Activated CD4-positive, alpha-beta T cell treated with anti-CD3 and anti-CD28 coated beads for 48 hours (primary cell): ENCODE results near the gene FBN1.
A peak's percentile ranks its signal among the peaks of the same experiment; 100 is the strongest.

Experiments
- DNase-seq: peaks from one replicate; pipeline ENCODE4 v3.0.0-alpha.2; 2020

FBN1 gene

GRCh38 chr15:48462688-48463087 lies 182.8 kb downstream of the FBN1 start:
- DNase-seq: no peak

- no peak for DNase-seq
Measured at GRCh38 chr15:48459571-48460442, 185.7 kb downstream of the FBN1 start.

GRCh38 chr15:48458876-48459275 lies 186.6 kb downstream of the FBN1 start:
- DNase-seq: no peak

DNA sequence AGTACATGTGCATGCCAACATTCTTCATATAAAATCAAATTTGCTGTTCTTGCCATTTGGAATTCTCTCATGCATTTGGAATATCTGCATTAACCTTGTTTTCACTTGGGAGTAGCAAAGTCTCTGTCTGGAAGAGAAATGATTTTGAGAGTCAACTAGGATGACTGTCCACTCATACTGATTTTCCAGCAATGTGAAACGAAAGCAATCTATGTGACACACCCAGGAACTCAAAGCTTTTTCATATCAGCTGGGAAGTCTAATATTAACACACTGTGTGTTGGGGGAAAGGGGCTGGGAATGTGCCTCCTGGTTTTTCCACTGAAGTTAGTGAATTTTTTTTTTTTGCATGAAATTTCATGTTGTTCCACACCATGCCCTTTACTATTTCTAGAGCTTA lies 189.4 kb downstream of the FBN1 start:
- no peak for DNase-seq

GRCh38 chr15:48451736-48452135 lies 193.8 kb downstream of the FBN1 start:
- no peak for DNase-seq

DNA sequence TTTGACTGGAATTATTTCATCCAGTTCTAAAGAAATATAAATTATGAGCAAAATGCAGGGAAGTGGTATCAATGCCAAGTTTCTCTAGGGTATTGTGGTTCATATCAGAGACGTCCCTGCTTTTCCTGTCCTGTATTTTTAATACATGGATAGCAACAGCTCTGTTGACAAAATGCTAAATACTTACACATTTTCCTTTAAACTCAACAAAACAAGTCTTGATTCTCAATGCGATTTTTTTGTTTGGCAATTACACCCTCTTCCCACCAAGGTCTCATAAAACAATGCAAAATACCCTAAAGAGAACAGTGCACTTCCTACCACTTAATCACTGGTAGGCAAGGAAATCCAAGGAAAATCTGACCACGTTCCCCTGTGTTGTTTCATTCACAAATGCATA lies 194.3 kb downstream of the FBN1 start:
- no peak for DNase-seq

DNA sequence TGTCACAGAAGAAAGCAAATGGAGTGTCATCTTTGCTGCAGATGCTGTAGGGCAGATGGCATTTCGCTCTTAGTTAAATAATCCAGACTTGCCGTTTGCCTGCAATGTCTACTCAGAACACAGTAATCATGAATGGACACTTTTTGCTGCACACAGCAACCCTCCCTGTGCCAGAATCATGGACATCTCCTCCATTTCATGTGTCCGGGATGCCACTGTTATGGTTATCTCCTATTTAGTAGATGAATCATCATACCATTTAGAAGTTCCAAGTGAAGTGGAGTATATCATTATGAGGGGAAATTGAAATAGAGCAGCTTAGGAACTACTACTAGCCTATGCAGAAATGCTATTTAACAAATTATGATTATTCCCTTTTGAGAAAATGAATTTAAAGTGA lies 195.8 kb downstream of the FBN1 start:
- DNase-seq: no peak

DNA sequence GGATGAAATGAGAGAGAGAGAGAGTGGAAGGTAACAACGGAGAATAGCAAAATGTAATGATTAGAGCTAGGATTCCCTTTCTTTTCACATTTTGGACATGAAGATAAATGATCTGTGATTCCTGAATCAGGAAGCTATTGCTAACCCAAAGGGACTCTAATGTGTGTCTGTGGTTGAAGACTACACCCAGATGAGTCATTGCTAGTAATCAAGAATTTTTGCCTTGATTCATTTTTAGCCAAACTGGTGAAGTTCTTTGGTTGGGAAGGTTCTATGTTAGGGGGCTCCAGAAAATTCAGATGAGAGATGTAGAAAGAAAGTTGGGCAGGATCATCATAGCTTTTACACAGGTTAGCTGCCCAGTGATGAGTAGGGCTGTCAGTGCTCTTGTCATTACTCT lies 197.9 kb downstream of the FBN1 start:
- DNase-seq: no peak

DNA sequence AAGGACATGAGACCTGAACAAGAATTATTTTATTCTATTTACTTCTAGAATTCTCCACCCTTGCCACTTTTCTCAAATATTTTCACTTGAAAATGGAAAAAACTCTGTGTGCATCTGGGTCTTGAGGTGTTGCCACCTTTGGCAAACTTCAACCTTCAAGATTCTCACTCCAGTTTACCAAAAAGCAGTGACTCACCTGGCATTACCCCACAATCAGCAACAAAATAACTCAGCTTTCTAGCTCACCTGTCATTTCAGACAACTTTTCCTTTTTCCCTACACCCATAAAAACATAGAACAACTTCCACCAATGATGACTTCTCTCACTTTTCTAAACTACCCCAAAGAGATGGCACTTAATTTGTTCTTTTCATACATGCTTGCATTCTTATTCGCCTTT lies 198.5 kb downstream of the FBN1 start:
- no peak for DNase-seq

DNA sequence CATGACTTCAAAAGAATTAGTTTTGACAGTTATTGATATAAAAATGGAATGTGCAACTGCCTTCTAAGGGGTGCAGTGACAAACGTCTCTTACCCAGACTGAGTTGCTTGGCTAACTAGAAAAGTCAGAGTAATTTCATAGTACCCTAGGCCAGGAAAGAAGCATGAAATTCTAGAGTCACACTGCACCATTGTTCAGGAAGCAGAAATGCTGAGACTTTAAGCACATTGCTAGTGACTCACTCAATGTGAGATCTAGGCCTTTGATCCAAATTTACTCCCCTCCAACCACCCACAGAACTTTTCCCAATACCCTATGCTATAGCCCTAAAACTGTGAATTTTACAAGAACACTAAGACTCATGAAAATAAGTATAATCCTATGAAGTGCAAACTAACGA lies 203.5 kb downstream of the FBN1 start:
- DNase-seq: no peak

GRCh38 chr15:48440084-48440483 lies 205.4 kb downstream of the FBN1 start:
- no peak for DNase-seq

DNA sequence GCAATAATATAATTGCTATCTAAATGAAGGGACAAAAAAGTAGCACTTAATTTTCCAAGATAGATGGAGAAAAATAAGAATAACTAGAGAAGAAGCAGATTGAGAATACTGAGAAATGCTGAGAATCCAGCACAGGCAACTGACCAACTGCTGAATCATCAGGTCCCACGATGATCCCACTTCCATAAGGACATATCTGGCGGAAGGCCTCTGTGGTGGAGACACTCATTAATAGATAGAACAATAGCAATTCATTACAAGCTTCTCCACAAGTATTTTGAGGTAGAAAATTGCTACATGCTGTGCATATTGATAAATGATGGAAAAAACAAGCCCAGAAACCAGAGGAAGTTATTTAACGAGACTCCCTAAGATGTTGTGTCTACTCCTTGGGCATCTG lies 208.3 kb downstream of the FBN1 start:
- DNase-seq: no peak

GRCh38 chr15:48435321-48435720 lies 210.2 kb downstream of the FBN1 start:
- no peak for DNase-seq

GRCh38 chr15:48433226-48433886 lies 212.2 kb downstream of the FBN1 start:
- DNase-seq: peak; percentile 30

- DNase-seq: no peak
Measured at GRCh38 chr15:48432688-48433087, 212.8 kb downstream of the FBN1 start.

- no peak for DNase-seq
Measured at GRCh38 chr15:48427960-48428547, 217.5 kb downstream of the FBN1 start.

GRCh38 chr15:48427479-48427878 lies 218.0 kb downstream of the FBN1 start:
- DNase-seq: no peak

GRCh38 chr15:48426941-48427340 lies 218.6 kb downstream of the FBN1 start:
- no peak for DNase-seq

DNA sequence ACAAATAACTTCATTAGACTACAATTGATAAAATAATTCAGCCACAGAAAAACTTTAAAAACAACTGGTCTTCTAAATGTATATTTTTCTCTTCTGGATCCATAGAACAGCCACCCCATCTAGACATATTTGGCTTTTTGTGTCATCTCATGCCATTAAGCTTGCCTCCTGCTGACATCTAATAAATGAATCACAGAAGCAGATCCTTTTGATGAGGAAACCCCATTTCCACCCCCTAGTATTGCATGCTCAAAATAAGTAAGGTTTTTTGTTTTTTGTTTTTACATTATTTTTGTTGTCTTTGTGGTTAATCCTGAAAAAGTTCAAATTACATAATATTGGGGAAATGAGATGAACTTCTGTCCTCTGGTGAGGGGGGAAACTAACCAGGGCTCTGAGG lies 219.5 kb downstream of the FBN1 start:
- DNase-seq: no peak

- DNase-seq: no peak
Measured at GRCh38 chr15:48425051-48425450, 220.5 kb downstream of the FBN1 start.

DNA sequence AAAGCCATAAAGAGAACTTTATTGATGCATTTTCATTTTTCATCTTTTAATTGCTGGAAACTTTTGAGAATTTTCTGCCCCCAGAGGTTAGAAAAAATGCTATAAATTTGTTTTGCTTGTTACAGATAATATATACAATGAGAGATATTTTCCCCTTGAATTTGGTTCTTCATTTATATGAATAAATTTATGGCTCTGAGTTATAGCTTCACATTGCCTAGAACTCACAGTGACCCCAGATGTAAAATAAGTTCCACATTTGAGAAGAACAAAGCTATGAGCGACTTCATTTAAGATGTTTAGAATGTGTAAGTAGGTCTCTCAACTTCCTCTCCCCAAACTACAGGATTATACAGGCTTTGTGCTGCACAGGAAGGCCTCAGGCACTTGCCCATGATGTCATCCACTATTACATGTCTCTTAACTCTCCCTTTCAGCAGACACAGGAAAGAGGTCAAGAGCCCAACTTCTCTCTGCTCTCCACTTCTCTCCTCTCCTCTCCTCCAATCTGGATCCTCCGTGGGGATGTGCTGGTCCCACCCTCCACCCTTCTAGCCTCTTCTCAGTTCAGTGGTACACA lies 221.5 kb downstream of the FBN1 start:
- DNase-seq: no peak

GRCh38 chr15:48423342-48423741 lies 222.2 kb downstream of the FBN1 start:
- DNase-seq: no peak

- no peak for DNase-seq
Measured at GRCh38 chr15:48422401-48422800, 223.1 kb downstream of the FBN1 start.

- no peak for DNase-seq
Measured at GRCh38 chr15:48421362-48421761, 224.1 kb downstream of the FBN1 start.
